Tibial nerve (tissue), 4 donors: ENCODE measurements around the gene IFIT1.

Experiments
- CTCF ChIP-seq, 5 experiments: fragments of 200-600 bp in 3 of 5; fragments of 450-650 bp in 2 of 5; sonication (generic) in 3 of 5; IDR thresholded peaks; one replicate each; pipeline ENCODE4 v1.5.1; 2016 to 2019; ENCODE audit warnings: antibody characterized with exemption in 5 of 5, mild to moderate bottlenecking in 3 of 5, moderate library complexity in 2 of 5
- EP300 ChIP-seq, 2 donors: sonication (generic); formaldehyde crosslinking; IDR thresholded peaks; one replicate each; pipeline ENCODE4 v1.6.1; 2017; ENCODE audit warnings: antibody characterized with exemption in 2 of 2, mild to moderate bottlenecking in 1 of 2
- POLR2A ChIP-seq, 2 donors: fragments of 450-650 bp; IDR thresholded peaks; one replicate each; pipeline ENCODE4 v1.6.1; 2017; ENCODE audit warnings: antibody characterized with exemption in 2 of 2, mild to moderate bottlenecking in 2 of 2, moderate library complexity in 2 of 2

- TF ChIP-seq POLR2A (IDR thresholded peaks at IDR 0.05), result no peak
- no peak for TF ChIP-seq CTCF (IDR thresholded peaks at IDR 0.05)
- no peak for TF ChIP-seq EP300 (IDR thresholded peaks at IDR 0.05)
These were observed 39.6 kb upstream of the IFIT1 start for GRCh38 chr10:89352802-89353201.
